Testis (tissue), 2 donors: Measurements from ENCODE around the gene RPS3A.

Source experiments
- CTCF ChIP-seq, 3 experiments: fragments of 450-650 bp in 2 of 3; fragments of 200-600 bp in 1 of 3; sonication (generic) in 1 of 3; IDR thresholded peaks; one replicate each; pipeline ENCODE4 v1.5.1; 2016 to 2019; ENCODE audit warnings: antibody characterized with exemption in 3 of 3, mild to moderate bottlenecking in 2 of 3, moderate library complexity in 1 of 3
- POLR2A ChIP-seq: fragments of 450-650 bp; IDR thresholded peaks from one replicate; pipeline ENCODE4 v1.6.1; 2017; ENCODE audit warnings: antibody characterized with exemption, mild to moderate bottlenecking, moderate library complexity

GRCh38 chr4:151092488-151092887, 6.9 kb upstream of the RPS3A start:
- TF ChIP-seq CTCF (IDR thresholded peaks at IDR 0.05) (no peak), POLR2A (no peak)
